ENCODE measurements around the gene DNAH14. TPM values are rescaled to one million over a fixed set of nuclear protein-coding genes. Genes with fewer than 3 reads are reported as not detected.
"Not testable (repeated sequence)": the region's sequence is repeated elsewhere in the genome, so short reads cannot be mapped to it uniquely, and the experiment has no call there.

DNAH14 gene
- total RNA-seq, 1 donor from 2014 or later = 9.2 TPM

DNA sequence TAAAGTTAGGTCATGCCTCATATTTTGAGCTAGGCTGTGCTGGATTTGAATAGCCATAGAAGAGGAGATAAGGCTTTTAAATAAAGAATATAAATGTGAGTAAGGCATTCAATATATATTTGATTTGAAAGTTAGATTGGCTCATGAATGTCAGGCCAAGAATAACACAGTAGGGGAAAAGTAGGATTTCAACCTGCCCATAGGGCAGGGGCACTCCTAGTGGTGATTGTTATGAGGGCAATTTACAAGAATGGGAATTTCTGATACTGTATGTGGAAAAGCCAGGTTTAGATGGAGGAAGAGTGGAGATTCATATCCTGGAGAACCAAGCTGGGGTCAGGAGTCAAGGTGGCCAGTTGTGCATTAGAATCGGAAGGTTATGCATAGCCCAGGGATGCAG, 74.9 kb downstream of the DNAH14 start:
- DNase-seq = no peak

DNA sequence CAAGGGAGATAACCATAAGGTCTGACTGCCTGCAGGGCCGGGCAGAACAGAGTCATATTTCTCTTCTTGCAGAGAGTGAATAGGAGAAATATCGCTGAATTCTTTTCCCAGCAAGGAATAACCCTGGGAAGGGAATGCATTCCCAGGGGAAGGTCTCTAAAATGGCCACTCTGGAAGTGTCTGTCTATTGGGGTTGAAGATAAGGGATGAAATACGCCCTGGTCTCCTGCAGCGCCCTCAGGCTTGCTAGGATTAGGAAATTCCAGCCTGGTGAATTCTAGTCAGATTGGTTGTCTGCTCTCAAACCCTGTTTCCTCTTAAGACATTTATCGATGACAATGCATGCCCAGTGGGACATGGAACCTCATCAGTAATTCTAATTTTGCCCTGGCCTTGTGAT, 76.9 kb downstream of the DNAH14 start:
- not testable (repeated sequence) for DNase-seq

DNA sequence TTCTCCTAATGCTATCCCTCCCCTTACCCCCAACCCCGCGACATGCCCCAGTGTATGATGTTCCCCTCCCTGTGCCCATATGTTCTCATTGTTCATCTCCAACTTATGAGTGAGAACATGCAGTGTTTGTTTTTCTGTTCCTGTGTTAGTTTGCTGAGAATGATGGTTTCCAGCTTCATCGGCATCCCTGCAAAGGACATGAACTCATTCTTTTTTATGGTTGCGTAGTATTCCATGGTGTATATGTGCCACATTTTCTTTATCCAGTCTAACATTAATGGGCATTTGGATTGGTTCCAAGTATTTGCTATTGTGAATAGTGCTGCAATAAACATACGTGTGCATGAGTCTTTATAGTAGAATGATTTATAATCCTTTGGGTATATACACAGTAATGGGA, 78.6 kb downstream of the DNAH14 start:
- DNase-seq = not testable (repeated sequence)

DNA sequence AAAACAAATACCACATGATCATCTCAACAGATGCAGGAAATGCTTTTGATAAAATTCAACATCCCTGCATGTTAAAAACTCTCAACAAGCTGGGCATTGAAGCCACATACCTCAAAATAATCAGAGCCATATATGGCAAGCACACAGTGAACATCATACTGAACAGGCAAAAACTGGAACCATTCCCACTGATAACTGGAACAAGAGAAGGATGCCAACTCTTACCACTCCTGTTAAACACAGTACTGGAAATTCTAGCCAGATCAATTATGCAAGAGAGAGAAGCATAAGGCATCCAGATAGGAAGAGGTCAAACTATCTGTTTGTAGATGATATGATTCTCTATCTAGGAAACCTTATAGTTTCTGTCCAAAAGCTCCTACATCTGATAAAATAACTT, 91.6 kb downstream of the DNAH14 start:
- no peak for DNase-seq

DNA sequence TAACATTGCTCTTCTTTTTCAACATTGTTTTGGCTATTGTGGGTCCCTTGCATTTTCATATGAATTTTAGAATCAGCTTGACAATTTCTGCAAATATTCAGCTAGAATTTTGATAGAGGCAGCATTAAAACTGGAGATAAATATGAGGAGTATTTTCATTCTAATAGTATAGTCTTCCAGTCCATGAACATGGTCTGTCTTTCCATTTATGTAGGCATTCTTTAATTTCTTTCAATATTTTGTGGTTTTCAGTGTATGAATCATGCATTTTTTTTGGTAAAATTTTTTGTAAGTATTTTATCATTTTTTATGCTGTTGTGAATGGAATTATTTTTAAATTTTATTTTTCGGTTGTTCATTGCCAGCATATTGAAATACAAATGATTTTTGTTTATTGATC, 97.2 kb downstream of the DNAH14 start:
- DNase-seq = no peak

DNA sequence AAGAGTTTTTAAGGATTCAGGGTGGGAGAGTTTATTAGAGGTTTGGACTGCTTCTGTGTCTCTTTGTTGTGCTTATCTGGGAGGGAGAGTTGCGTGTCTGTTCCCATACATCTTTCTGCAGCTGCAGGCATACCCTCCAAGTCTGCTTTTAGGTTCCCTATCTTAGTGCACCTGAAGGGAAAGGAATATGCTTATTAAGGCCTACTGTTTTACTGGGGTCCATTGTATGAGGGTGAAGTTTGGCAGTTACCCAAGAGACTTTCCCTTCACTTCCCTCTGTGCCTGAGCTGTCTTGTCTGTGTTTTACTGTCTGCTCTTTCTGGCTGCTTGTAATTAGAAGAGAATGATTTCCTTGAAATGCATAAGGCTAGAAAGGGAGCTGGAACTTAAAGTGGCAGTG, 107.0 kb downstream of the DNAH14 start:
- not testable (repeated sequence) for DNase-seq

DNA sequence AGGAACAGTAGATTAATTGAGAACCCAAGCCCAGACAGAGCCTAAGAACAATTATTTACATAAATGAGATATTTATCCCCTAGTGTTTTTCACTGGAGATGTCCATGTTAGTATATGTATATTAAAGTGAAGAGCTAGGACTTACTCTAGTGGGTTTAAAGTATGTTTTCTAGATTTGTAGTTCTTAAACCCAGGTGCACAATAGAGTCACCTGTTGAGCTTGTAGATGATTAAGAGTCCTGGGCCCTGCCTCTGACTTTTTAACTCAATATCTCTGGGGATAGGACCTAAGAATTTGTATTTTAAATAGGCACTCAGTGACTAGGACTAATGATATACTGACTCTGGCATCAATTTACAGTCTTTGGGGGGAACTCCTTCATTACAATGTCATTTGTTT, 112.8 kb downstream of the DNAH14 start:
- DNase-seq = no peak

DNA sequence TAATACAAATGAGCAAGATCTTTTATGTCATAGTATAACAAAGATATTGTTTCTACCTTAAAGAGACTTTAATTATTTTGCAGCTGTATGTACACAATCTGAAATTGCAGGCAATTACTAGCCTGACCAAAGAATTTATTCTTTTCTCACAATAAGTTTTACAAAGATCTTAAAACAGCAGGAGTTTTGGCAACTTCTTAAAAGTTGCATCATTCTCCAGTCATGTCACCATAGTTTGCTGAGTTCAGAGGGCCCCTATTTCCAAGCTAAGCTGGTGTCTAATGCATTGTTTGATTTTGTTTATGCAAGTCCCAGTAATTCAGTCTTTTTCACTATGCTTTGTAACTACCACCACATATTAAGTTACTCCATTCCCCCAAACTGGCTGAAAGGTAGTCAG, 114.8 kb downstream of the DNAH14 start:
- no peak for DNase-seq

DNA sequence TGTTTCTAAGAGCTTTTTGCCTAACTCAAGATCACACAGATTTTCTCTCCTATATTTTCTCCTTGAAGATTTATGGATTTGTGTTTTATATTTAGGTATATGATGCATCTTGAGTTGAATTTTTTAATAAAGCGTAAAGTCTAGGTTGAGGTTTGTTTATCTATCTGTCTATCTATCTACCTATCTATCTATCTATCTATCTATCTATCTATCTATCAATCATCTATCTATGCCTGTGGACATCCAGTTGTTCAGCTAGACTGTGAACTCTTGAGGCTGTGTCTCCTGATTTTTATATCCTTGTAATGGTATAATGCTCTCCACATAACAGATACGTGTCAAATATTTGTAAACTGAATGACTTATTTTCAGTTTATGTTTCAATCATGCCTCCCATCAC, 120.1 kb downstream of the DNAH14 start:
- DNase-seq = no peak

DNA sequence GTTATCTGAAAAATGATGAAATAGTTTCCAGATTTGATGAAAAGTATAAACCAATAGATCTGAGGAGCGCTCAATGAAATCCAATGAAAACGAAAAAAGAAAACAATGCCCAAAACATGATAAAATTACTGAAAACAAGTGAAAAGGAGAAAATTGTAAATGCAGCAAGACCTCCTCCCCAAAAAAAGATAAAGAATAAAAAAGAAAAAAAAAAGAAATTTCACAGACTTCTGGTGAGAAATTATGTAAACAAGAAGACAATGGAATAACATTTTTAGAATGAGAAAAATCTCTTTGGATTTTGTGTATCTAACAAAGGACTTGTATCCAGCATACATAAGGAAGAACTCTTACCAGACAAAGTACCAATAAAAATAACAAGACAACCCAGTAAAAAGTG, 134.2 kb downstream of the DNAH14 start:
- no peak for DNase-seq

DNA sequence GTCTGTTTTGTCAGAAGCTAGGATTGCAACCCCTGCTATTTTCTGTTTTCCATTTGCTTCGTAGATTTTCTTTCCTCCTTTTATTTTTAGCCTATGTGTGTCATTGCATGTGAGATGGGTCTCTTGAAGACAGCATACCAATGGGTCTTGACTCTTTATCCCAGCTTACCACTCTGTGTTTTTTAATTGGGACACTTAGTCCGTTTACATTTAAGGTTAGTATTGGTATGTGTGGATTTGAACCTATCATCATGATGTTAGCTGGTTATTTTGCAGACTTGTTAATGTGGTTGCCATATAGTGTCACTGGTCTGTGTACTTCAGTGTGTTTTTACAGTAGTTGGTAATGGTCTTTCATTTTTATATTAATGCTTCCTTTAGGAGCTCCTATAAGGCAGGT, 141.5 kb downstream of the DNAH14 start:
- no peak for DNase-seq

DNA sequence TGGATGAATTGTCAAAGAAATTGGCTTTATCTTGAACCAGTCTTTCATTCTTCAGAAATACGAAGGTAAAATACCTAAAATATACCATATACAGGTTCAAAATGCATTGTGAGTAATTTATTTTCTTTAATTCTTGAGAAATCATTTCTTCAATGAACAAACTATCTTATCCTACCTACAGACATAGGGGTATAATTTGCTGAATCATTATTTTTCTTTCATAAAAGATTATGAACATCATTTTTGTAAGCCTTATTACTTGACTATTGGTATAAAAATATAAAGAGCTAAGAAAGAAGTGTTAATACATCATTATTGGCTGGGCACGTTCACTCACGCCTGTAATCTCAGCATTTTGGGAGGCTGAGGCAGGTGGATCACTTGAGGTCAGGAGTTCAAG, 167.7 kb downstream of the DNAH14 start:
- no peak for DNase-seq

DNA sequence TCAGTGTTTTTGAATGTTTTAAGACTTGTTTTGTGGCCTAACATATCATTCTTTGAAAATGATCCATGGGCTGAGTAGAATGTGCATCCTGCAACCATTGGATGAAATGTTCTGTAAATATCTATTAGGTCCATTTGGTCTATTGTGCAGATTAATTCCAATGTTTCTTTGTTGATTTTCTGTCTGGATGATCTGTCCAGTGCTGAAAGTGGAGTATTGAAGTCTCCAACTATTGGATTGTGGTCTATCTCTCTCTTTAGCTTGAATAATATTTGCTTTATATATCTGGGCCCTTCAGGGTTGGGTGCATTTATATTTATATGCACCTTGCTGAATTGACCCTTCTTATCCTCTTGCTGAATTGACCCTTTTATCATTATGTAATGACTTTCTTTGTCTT, 181.5 kb downstream of the DNAH14 start:
- no peak for DNase-seq

DNA sequence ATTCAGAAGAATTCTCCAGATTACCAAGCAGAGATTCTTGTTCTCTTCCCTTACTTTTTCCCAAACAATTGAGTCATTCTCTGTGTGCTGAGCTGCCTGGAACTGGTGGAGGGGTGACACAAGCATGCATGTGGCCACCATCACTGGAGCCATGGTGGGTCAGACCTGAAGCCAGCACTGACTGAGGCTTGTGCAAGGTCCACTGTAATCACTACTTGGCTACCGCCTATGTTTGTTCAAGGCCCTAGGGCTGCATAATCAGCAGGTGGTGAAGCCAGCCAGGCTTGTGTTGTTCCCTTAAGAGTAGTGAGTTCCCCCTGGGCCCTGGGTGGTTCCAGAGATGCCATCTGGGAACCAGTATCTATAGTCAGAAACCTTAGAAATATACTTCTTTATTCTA, 183.8 kb downstream of the DNAH14 start:
- DNase-seq = no peak

DNA sequence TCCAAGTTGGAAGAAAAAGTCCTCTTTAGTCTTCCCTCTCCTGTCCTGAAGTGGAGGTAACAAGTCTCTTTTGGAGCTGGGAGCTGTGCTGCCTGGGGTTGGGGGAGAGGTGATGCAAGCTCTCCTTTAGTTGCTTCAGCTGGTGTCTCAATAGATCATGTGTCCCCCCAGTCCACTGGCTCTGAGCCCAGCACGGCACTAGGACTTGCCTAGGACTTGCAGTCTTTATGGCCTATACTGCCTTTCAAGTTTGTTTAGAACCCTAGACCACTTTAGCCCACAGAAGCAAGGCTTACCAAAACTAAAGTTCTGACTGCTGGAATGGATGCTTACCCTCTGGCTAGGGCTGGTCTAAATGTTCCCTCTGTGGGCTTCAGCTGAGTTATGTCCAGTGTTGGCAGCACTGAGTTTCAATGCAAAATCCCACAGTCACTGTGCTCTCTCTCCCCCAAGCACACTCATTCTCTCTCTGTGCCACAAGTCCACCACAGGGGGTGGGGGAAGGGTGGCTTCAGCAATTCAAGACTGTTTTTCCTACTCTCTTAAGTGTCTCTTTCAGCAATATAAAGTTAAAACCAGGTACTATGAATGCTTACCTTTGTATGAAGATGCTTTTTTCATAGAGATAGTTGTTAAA, 185.0 kb downstream of the DNAH14 start:
- DNase-seq = no peak

DNA sequence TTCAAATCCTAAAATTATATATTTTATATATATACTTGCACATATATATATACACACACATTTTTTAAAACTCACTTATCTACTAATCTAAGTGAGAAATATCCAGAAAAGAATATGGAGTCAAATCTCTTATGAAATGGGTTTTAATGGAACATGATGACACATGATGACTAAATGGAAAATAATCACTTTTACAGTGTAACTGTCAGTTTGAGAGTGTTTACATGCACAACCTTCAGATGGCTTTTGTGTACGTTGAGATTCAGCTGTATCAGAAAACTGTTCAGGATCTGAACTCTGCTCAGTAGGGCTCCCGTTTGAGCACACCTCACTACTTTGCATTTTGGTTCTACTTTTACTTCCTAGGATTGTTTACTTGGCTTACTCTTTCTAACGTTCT, 189.8 kb downstream of the DNAH14 start:
- DNase-seq = no peak

DNA sequence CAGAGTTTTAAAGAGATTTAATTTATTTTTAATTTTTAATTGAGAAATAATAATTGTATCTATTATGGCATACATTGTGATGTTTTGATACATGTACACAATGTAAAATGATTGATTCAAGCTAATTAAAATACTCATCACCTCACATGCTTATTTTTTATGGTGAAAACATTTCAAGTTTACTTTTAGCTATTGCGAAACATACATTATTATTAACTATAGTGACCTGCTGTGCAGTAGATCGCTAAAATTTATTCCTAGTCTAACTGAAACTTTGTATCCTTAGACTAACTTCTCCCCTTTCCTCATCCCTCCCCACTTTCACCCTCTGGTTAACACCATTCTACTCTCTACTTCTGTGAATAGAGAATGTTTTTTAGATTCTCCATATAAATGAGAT, 191.6 kb downstream of the DNAH14 start:
- no peak for DNase-seq

DNA sequence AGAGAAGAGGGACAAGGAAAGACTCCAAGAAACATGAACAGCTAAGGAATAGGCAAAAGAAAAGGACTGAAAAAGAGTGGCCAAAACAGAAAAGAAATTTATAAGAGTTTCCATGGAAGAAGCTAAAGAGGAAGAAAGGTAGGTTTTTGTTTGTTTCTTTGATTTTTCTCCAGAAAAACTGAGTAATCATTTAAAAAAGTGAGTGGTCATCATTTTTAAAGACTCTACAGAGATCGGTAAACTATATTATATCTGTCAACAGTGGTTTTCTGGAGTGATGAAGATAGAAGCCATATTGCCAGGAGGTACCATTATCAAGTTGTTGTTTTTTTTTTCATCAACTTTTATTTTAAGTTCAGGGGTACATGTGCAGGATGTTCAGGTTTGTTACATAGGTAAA, 202.4 kb downstream of the DNAH14 start:
- no peak for DNase-seq

DNA sequence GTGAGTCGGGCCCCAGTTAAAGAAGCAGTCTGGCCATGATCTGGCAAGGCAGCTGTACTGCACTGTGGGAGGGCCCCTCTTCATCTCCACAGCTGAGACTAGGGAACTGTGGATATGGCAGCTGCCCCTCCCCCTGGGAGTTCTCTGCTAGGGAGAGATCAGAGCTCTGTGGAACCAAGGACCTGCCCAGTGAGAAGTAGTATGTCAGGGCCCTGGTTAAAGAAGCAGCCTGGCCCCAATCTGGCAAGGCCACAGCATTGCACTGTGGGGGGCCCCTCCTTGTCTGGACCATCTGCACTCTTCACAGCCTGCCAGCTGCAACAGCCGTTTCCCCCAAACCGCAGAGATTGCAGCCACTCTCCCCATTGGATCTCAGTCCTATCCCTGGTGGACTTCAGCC, 208.5 kb downstream of the DNAH14 start:
- no peak for DNase-seq

DNA sequence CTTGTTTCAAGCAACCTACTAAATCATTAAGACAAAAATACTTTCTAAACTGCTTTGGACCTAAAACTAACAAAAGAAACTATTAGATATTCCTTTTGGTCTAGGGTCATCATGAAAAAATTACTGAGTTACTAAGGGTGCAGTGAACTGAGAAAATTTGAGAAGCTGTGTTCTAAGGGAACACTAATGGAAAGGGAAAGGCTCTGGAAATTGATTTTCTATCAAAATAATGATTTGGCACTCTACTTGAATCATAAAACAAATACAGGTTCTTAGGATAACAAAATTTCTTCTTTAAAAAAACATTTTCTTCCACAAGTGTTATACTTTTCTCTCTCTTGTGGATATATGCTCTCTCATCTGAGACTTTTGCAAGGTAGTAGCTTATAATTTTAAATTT, 213.5 kb downstream of the DNAH14 start:
- DNase-seq = no peak

DNA sequence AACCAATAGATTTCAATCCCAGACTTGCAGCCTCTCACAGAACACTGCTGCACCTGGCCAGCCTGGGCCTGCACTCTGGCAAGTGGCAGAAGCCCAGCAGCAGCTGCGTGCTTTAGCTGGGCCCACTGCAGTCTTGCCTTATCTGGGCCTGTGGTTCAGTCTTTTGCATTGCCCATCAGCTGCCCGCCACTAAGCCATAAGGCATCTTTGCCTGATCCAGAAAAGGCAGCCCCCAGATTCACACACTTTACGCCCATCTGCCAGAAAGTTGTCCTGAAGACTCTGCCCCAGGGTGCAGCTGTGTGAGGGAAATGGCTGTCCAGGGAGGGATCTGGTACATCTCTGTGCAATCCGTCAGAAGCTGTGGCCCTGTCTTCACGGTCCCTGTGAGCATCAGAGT, 217.0 kb downstream of the DNAH14 start:
- no peak for DNase-seq

DNA sequence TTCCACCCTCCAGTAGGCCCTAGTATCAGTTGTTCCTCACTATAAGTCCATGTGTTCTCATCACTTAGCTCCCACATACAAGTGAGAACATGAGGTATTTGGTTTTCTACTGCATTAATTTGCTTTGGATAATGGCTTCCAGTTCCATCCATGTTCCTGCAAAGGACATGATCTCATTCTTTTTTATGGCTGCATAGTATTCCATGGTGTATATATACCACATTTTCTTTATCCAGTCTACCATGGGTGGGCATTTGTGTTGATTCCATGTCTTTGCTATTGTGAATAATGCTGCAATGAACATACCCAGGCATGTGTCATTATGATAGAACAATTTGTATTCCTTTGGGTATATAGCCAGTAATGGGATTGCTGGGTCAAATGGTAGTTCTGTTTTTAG, 218.3 kb downstream of the DNAH14 start:
- DNase-seq = not testable (repeated sequence)

DNA sequence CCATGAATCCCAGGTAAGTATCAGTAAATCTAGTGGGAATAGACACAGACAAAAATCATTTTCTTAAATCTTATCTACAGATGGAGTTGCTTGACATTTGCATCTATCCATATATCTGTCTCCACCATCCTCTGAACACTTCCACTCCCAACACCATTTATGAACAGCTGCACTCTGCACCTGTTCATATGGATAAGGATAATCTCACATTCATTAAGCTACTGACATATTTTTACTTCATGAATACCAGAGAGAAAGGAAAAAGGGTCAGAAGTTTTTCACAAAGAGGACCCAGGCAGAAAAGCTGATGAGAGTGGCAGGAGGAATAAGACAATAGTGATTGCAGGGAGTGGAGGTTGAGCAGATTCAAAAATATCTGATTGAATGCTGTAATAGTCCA, 222.6 kb downstream of the DNAH14 start:
- DNase-seq = no peak

DNA sequence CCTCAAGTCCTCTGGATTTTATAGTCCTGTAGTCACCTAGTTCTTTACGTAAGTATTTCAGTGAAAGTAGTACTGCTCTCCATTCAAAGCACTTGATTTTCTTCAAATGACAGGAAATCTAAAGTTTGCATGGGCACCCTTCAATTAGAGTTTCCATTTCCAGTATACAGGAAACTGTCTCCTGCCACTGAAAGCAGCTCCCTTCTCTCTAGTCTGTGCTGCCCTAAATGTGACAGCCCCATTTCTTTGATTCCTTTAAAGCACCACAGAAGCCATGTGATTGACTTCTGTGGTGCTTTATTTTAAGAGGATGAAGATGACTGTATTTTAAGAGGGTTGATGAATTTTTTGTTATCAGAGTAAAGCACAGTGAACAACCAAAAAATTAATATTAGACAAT, 226.1 kb downstream of the DNAH14 start:
- DNase-seq = no peak

DNA sequence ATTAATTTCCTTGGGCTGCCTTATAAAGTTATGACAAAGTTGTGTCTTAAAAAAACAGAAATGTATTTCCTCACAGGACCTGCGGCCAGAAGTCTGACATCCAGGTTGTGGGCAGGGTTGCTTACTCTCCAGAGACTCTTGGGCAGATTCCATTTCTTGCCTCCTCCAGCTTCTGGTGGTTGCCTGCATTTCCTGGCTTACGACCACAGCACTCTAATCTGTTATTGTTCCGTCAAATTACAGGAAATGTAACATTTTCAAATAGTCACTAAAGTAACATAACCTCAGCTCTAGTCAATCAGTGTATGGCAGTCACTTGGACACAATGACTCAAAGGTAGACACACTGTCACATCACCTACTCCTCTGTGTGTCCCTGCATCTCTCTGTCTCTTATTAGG, 226.8 kb downstream of the DNAH14 start:
- peak; percentile 48 for DNase-seq

DNA sequence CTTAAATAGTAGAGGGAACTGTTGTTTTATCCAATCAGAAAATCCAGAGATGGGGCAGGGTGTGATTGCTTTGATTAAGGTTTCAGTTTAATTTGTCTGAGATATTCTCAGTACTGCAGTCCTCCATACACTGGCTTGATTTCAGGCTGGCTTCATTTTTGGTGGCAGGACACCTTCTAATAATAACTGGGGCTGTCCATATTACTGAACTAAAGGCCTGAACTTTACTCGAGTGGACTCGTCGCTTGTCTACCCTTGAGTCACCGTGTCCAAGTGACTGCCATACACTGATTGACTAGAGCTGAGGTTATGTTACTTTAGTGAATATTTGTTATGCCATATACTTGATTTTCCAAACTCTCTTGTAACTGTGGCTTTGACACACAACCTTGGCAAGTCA, 228.8 kb downstream of the DNAH14 start:
- DNase-seq = no peak

Data from dermis blood vessel endothelial cell (primary cell).